HK-2 (cell line): ENCODE data around the gene SH2D4B.
A peak's percentile ranks its signal among the peaks of the same experiment; 100 is the strongest.

Experiments
- DNase-seq: peaks from one replicate; pipeline ENCODE4 v3.0.0-alpha.2; 2018; ENCODE audit not compliant: unreplicated experiment

SH2D4B gene

GRCh38 chr10:80589726-80590373, 52.1 kb downstream of the SH2D4B start:
- DNase-seq = no peak

- no peak for DNase-seq
Observed at GRCh38 chr10:80590585-80591125, 53.0 kb downstream of the SH2D4B start.

- peak; percentile 30 for DNase-seq
Observed at GRCh38 chr10:80596391-80597257, 58.9 kb downstream of the SH2D4B start.

GRCh38 chr10:80598084-80598798, 60.5 kb downstream of the SH2D4B start:
- DNase-seq = no peak

GRCh38 chr10:80598951-80599350, 61.2 kb downstream of the SH2D4B start:
- no peak for DNase-seq

- DNase-seq = peak; percentile 10
Observed at GRCh38 chr10:80599424-80599847, 61.7 kb downstream of the SH2D4B start.

- no peak for DNase-seq
Observed at GRCh38 chr10:80600256-80600655, 62.6 kb downstream of the SH2D4B start.

- DNase-seq = no peak
Observed at GRCh38 chr10:80602881-80603280, 65.2 kb downstream of the SH2D4B start.

- DNase-seq = no peak
Observed at GRCh38 chr10:80603516-80603915, 65.8 kb downstream of the SH2D4B start.

- DNase-seq = no peak
Observed at GRCh38 chr10:80608706-80609105, 71.0 kb downstream of the SH2D4B start.

- no peak for DNase-seq
Observed at GRCh38 chr10:80609331-80609730, 71.6 kb downstream of the SH2D4B start.

GRCh38 chr10:80611481-80612185, 73.9 kb downstream of the SH2D4B start:
- no peak for DNase-seq

- DNase-seq = no peak
Observed at GRCh38 chr10:80612261-80612660, 74.6 kb downstream of the SH2D4B start.

- no peak for DNase-seq
Observed at GRCh38 chr10:80613466-80614170, 75.9 kb downstream of the SH2D4B start.

- no peak for DNase-seq
Observed at GRCh38 chr10:80614576-80615416, 77.1 kb downstream of the SH2D4B start.

GRCh38 chr10:80617807-80618206, 80.1 kb downstream of the SH2D4B start:
- DNase-seq = no peak

GRCh38 chr10:80619036-80619435, 81.3 kb downstream of the SH2D4B start:
- DNase-seq = no peak

GRCh38 chr10:80622153-80622552, 84.5 kb downstream of the SH2D4B start:
- no peak for DNase-seq

- DNase-seq = no peak
Observed at GRCh38 chr10:80630324-80630723, 92.6 kb downstream of the SH2D4B start.

GRCh38 chr10:80632742-80633141, 95.0 kb downstream of the SH2D4B start:
- no peak for DNase-seq
